ENCODE results near the gene PUM2. TPM values are rescaled to one million over a fixed set of nuclear protein-coding genes. Genes with fewer than 3 reads are reported as not detected.

Gene PUM2
- total RNA-seq, 1 experiment from 2014 or later, result 105 TPM

- H2AFZ ChIP-seq (ENCODE audit: low read depth, low read length, poor library complexity, severe bottlenecking), result no peak overlapping the region
- DNase-seq (ENCODE audit: low read depth, low spot score), result no peak
- TF ChIP-seq CTCF (IDR thresholded peaks at IDR 0.05 in 2 of 3, conservative IDR thresholded peaks at IDR 0.05 in 1 of 3; ENCODE audit: borderline replicate concordance in 1 of 3, insufficient read depth in 1 of 3, low read depth in 2 of 3, low read length in 2 of 3) (no peak), SP1 (IDR thresholded peaks at IDR 0.05; ENCODE audit: low read depth) (no peak), SRF (IDR thresholded peaks at IDR 0.05; ENCODE audit: low read depth) (no peak), REST (IDR thresholded peaks at IDR 0.05; ENCODE audit: low read depth) (no peak), ELF1 (IDR thresholded peaks at IDR 0.05; ENCODE audit: borderline replicate concordance, low read depth) (no peak)
- ATAC-seq, result no peak
- peaks cover 100% of the 10 kb centered on the region for H3K79me2 ChIP-seq (ENCODE audit: insufficient read depth, low read length)
- ChIA-PET CTCF (interaction anchor here (0.9 to 1.0 kb wide), 2 partner anchors 8 to 42 kb away, joined by 3 to 5 read pairs; no protein-coding TSS in a partner anchor), RAD21 (ENCODE audit: low non-redundant PET in 1 of 2, low total read pairs in 2 of 2, uncharacterized antibody in 2 of 2, unreplicated experiment in 2 of 2) (no interaction called here), POLR2A (no interaction called here)
- H3K36me3 ChIP-seq (ENCODE audit: control insufficient read depth in 1 of 2, insufficient read depth in 2 of 2, low read length in 2 of 2), result no peaks in the 10 kb centered on the region
- no peaks in the 10 kb centered on the region for H3K9me2 ChIP-seq (ENCODE audit: insufficient read depth)
- no peaks in the 10 kb centered on the region for H3K27me3 ChIP-seq (ENCODE audit: insufficient read depth, low read length)
- H3K9me3 ChIP-seq (ENCODE audit: control insufficient read depth in 1 of 2, insufficient read depth in 1 of 2, low read depth in 1 of 2, low read length in 2 of 2), result no peaks in the 10 kb centered on the region
- no peaks in the 10 kb centered on the region for H3K4me1 ChIP-seq (ENCODE audit: control insufficient read depth in 1 of 2, insufficient read depth in 2 of 2, low read length in 2 of 2)
- H3K9ac ChIP-seq (ENCODE audit: low read length), result no peak overlapping the region
- H3K4me3 ChIP-seq (replicated peaks in 1 of 2; ENCODE audit: low read depth in 1 of 2, low read length in 2 of 2), result no peak overlapping the region
- intact Hi-C loops (cut with micrococcal nuclease), result no loop called here
- BruUV-seq (replicated peaks), result no TSS peak
- H4K20me1 ChIP-seq (ENCODE audit: insufficient read depth), result peaks cover 66% of the 10 kb centered on the region
- H3K27ac ChIP-seq (ENCODE audit: low read depth, low read length), result no peak overlapping the region
- H3K4me2 ChIP-seq (ENCODE audit: low read length), result no peak overlapping the region
Observed at GRCh38 chr2:20334605-20335203, 15.9 kb downstream of the PUM2 start.

Measured in HCT116 (cell line).